GM03348 (cell line): ENCODE measurements around the gene ITGAX.

Experiments
- DNase-seq: peaks from one replicate; pipeline ENCODE4 v3.0.0; 2012; ENCODE audit warnings: low spot score

ITGAX gene

GRCh38 chr16:31373235-31373634, 18.3 kb downstream of the ITGAX start:
- no peak for DNase-seq

- DNase-seq, result no peak
These were observed 20.3 kb downstream of the ITGAX start for GRCh38 chr16:31375231-31375630.

- DNase-seq, result no peak
These were observed 21.7 kb downstream of the ITGAX start for GRCh38 chr16:31376705-31377104.

- no peak for DNase-seq
These were observed 22.4 kb downstream of the ITGAX start for GRCh38 chr16:31377210-31377903.

GRCh38 chr16:31380201-31380600, 25.2 kb downstream of the ITGAX start:
- no peak for DNase-seq

GRCh38 chr16:31382485-31383161, 27.6 kb downstream of the ITGAX start:
- DNase-seq, result peak; percentile 86

- DNase-seq, result no peak
These were observed 30.7 kb downstream of the ITGAX start for GRCh38 chr16:31385680-31386079.

GRCh38 chr16:31386157-31386984, 31.4 kb downstream of the ITGAX start:
- DNase-seq, result peak; percentile 48

GRCh38 chr16:31388535-31388934, 33.6 kb downstream of the ITGAX start:
- DNase-seq, result no peak

GRCh38 chr16:31390504-31391041, 35.6 kb downstream of the ITGAX start:
- no peak for DNase-seq

GRCh38 chr16:31393056-31393455, 38.1 kb downstream of the ITGAX start, which contains the start of gene ITGAD:
Gene ITGAD (plus strand): TSS chr16:31393335. CDS start chr16:31393361, 26 bp downstream.
- DNase-seq, result no peak

GRCh38 chr16:31395647-31396046, 40.7 kb downstream of the ITGAX start:
- DNase-seq, result no peak

- no peak for DNase-seq
These were observed 42.2 kb downstream of the ITGAX start for GRCh38 chr16:31397096-31397660.

- no peak for DNase-seq
These were observed 42.7 kb downstream of the ITGAX start for GRCh38 chr16:31397701-31398100.

GRCh38 chr16:31400191-31400590, 45.2 kb downstream of the ITGAX start:
- DNase-seq, result no peak

- no peak for DNase-seq
These were observed 46.5 kb downstream of the ITGAX start for GRCh38 chr16:31401436-31401835.

- peak; percentile 33 for DNase-seq
These were observed 47.7 kb downstream of the ITGAX start for GRCh38 chr16:31402687-31403086.

- DNase-seq, result no peak
These were observed 48.8 kb downstream of the ITGAX start for GRCh38 chr16:31403590-31404352.

- DNase-seq, result peak; percentile 81
These were observed 49.5 kb downstream of the ITGAX start for GRCh38 chr16:31404353-31405064.

GRCh38 chr16:31407406-31407805, 52.4 kb downstream of the ITGAX start:
- DNase-seq, result no peak

GRCh38 chr16:31409433-31409832, 54.5 kb downstream of the ITGAX start:
- DNase-seq, result no peak
